ENCODE data around the gene INMT.

DNA sequence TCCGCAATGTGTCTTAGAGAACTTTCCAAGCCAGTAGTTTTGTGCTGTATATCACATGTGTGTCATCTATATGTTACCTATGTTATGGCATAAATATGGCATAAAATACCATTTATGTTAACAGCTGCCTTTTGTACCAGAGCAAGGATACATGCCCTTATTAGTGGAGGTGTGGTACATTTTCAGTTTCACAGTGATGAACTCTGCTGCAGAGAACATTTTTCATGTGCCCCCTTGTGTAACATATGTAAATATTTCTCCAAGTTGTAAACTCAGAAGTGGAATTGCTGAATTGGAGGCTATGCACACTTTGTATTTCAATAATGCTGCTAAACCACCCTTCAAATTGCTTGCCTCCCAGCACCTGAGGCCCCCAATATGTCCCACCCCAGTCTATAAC lies 37.8 kb upstream of the INMT start:
- TF ChIP-seq, protein P1, sequence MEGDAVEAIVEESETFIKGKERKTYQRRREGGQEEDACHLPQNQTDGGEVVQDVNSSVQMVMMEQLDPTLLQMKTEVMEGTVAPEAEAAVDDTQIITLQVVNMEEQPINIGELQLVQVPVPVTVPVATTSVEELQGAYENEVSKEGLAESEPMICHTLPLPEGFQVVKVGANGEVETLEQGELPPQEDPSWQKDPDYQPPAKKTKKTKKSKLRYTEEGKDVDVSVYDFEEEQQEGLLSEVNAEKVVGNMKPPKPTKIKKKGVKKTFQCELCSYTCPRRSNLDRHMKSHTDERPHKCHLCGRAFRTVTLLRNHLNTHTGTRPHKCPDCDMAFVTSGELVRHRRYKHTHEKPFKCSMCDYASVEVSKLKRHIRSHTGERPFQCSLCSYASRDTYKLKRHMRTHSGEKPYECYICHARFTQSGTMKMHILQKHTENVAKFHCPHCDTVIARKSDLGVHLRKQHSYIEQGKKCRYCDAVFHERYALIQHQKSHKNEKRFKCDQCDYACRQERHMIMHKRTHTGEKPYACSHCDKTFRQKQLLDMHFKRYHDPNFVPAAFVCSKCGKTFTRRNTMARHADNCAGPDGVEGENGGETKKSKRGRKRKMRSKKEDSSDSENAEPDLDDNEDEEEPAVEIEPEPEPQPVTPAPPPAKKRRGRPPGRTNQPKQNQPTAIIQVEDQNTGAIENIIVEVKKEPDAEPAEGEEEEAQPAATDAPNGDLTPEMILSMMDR (IDR thresholded peaks at IDR 0.05; ENCODE audit: low read depth, low read length, poor library complexity, severe bottlenecking), result no peak
- no peak for TF ChIP-seq EZH2phosphoT487 (IDR thresholded peaks at IDR 0.05; ENCODE audit: borderline replicate concordance, low read length)

All from DOHH2 (cell line).